Transverse colon (tissue), 4 donors: ENCODE results near the gene SETD3. TPM values are rescaled to one million over a fixed set of nuclear protein-coding genes. Genes with fewer than 3 reads are reported as not detected.

Source experiments
- DNase-seq: peaks from one replicate; pipeline ENCODE4 v3.0.0-alpha.2; 2019
- H3K27ac ChIP-seq, 4 donors: fragments of 200-600 bp; sonication (generic); 2 replicates each; pipeline ENCODE4 v1.5.1; 2016 to 2018; ENCODE audit warnings: inconsistent platforms in 4 of 4
- H3K27me3 ChIP-seq: fragments of 200-600 bp; sonication (generic); 2 replicates; pipeline ENCODE4 v1.5.1; 2017; ENCODE audit warnings: inconsistent platforms
- H3K36me3 ChIP-seq, 4 donors: fragments of 200-600 bp; sonication (generic); 2 replicates each; pipeline ENCODE4 v1.5.1; 2017 to 2019; ENCODE audit warnings: inconsistent platforms in 4 of 4
- H3K4me1 ChIP-seq, 4 donors: fragments of 200-600 bp; sonication (generic); 2 replicates each; pipeline ENCODE4 v1.5.1; 2017 to 2020; ENCODE audit warnings: inconsistent platforms in 4 of 4
- H3K4me3 ChIP-seq, 4 donors: fragments of 200-600 bp; sonication (generic); 1 replicate in 1 of 4; 2 replicates in 3 of 4; pipeline versions ENCODE4 v1.5.1 to v1.6.1; 2017 to 2019; ENCODE audit warnings: inconsistent platforms in 4 of 4
- H3K9me3 ChIP-seq, 2 donors: fragments of 200-600 bp; sonication (generic); 2 replicates each; pipeline ENCODE4 v1.5.1; 2017 to 2019; ENCODE audit warnings: inconsistent platforms in 2 of 2
- EP300 ChIP-seq: sonication (generic); formaldehyde crosslinking; IDR thresholded peaks from one replicate; pipeline ENCODE4 v1.6.1; 2017; ENCODE audit warnings: antibody characterized with exemption, low read depth
- POLR2A ChIP-seq: fragments of 450-650 bp; IDR thresholded peaks from one replicate; pipeline ENCODE4 v1.6.1; 2016; ENCODE audit warnings: antibody characterized with exemption, mild to moderate bottlenecking, moderate library complexity
- POLR2AphosphoS5 ChIP-seq, 3 donors: sonication (generic); formaldehyde crosslinking; IDR thresholded peaks; one replicate each; pipeline ENCODE4 v1.6.1; 2016; ENCODE audit warnings: antibody characterized with exemption in 3 of 3
- WGBS, 2 donors: methylation state at CpG; one replicate each; pipeline ENCODE4 v1.1.5; 2018; ENCODE audit warnings: low coverage in 1 of 2; 5-methylcytosine and 5-hydroxymethylcytosine counted together
- in situ Hi-C, 4 donors: fragments of 200-750 bp; cut with MboI; loops; one replicate each; pipeline versions ENCODE4 v1.15.0 to v1.15.1; 2017; ENCODE audit warnings: low sequenced_read_pairs in 3 of 4, low pct_ligation_motif_present in 1 of 4, low pct_unique_long_range_greater_than_20kb in 1 of 4
- intact Hi-C: fragments of 100-400 bp; cut with DNase I; formaldehyde crosslinking; loops from one replicate; pipeline ENCODE4 v1.15.1; 2023; ENCODE audit warnings: low total_unique reads
- total RNA-seq, 4 donors: library from RNA; depleted of rRNA; stranded (reverse); fragments of >200 nt; gene quantifications; one replicate each; pipeline ENCODE4 v1.1.0, GENCODE V29; 2016
- TF ChIP-seq, protein P1 (sequence below), 5 experiments: fragments of 200-600 bp in 3 of 5; fragments of 450-650 bp in 2 of 5; sonication (generic) in 3 of 5; IDR thresholded peaks; 1 replicate in 2 of 5; 2 replicates in 3 of 5; pipeline ENCODE4 v1.5.1; 2016 to 2017; ENCODE audit warnings: antibody characterized with exemption in 5 of 5, inconsistent platforms in 3 of 5, mild to moderate bottlenecking in 2 of 5, moderate library complexity in 1 of 5

Gene SETD3
- total RNA-seq, 4 donors from 2014 or later, result 50.1 to 224 (median 68.8) TPM

- no peaks in the 10 kb centered on the region for H3K9me3 ChIP-seq
- DNase-seq, result no peak
- in situ Hi-C loops, result no loop called here
- H3K36me3 ChIP-seq, result peaks cover 0 to 12% (median 3%) of the 10 kb centered on the region in 4 donors
- peaks cover 0 to 4% (median 0%) of the 10 kb centered on the region in 4 donors for H3K4me1 ChIP-seq
- no peak overlapping the region for H3K4me3 ChIP-seq
- no peaks in the 10 kb centered on the region for H3K27me3 ChIP-seq
- intact Hi-C loops, result no loop called here
- H3K27ac ChIP-seq, result no peak overlapping the region
- WGBS, 2 donors, result 94 to 95% methylated on average over 3 to 6 of the region's 6 CpGs
- TF ChIP-seq, protein P1, sequence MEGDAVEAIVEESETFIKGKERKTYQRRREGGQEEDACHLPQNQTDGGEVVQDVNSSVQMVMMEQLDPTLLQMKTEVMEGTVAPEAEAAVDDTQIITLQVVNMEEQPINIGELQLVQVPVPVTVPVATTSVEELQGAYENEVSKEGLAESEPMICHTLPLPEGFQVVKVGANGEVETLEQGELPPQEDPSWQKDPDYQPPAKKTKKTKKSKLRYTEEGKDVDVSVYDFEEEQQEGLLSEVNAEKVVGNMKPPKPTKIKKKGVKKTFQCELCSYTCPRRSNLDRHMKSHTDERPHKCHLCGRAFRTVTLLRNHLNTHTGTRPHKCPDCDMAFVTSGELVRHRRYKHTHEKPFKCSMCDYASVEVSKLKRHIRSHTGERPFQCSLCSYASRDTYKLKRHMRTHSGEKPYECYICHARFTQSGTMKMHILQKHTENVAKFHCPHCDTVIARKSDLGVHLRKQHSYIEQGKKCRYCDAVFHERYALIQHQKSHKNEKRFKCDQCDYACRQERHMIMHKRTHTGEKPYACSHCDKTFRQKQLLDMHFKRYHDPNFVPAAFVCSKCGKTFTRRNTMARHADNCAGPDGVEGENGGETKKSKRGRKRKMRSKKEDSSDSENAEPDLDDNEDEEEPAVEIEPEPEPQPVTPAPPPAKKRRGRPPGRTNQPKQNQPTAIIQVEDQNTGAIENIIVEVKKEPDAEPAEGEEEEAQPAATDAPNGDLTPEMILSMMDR (IDR thresholded peaks at IDR 0.05), result no peak
- no peak for TF ChIP-seq EP300
These were observed 67.5 kb downstream of the SETD3 start for GRCh38 chr14:99413172-99413571.

DNA sequence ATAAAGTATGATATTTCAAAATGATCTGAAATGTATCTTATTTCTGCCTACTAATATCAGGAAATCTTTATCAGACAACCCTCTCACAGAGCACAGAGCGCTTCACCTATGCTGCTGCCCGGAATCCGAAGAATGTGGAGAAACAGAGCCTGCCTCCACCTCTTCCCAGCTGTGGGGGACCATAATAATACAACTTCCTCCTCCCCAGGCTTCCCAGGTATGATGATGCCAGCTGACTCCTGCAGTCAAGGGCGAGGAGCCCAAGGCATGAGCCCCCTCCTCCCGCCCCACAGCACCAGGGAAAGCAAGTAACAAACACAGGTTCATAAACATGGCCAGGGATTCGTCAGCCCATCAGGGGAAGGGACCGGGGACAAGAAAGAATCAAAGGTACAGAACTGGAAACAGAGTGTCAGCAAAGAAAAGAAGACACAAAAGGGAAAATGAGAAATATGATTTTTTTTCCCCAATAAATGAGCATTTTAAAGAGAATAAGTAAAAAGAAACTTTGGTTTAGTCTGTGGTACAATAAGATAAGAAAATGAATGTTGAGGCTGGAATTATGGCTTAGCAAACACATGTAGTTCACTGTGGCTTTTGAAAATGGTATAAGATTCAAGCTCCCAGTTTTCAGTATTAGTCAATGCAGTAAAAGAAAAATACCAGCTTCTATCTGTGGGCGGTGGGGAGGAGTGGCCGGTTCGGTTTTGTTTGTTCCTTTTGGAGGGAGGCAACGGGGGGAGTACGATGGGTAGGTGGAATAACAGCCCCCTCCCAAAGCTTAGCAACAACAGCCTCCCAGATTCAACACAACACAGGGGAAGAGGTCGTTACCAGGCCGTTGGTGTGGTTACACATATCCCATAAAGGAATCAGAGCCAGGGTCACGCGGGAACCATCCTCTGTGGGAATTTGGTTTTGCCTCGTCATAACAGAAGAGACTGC is 68.3 kb downstream of the SETD3 start:
- no peak for TF ChIP-seq POLR2AphosphoS5 (IDR thresholded peaks at IDR 0.05)
- Histone ChIP-seq H3K4me3 (no peak overlapping the region), H3K4me1 (no peaks in the 10 kb centered on the region), H3K27me3 (no peaks in the 10 kb centered on the region), H3K36me3 (peaks cover 0 to 12% (median 3%) of the 10 kb centered on the region in 4 donors), H3K9me3 (no peaks in the 10 kb centered on the region), H3K27ac (no peak overlapping the region)
- no peak for DNase-seq
- in situ Hi-C loops, result no loop called here
- intact Hi-C loops, result no loop called here
- 71 to 79% methylated on average over 11 to 17 of the region's 17 CpGs for WGBS, 2 donors

GRCh38 chr14:99410019-99410418 is 70.6 kb downstream of the SETD3 start:
- Histone ChIP-seq H3K4me3 (no peak overlapping the region), H3K27ac (no peak overlapping the region), H3K36me3 (peaks cover 0 to 18% (median 6%) of the 10 kb centered on the region in 4 donors), H3K4me1 (no peaks in the 10 kb centered on the region), H3K9me3 (no peaks in the 10 kb centered on the region), H3K27me3 (no peaks in the 10 kb centered on the region)
- no peak for DNase-seq
- in situ Hi-C loops, result no loop called here
- TF ChIP-seq, protein P1 (IDR thresholded peaks at IDR 0.05), result no peak
- TF ChIP-seq POLR2A, result no peak
- no peak for TF ChIP-seq EP300
- TF ChIP-seq POLR2AphosphoS5 (IDR thresholded peaks at IDR 0.05), result no peak
- WGBS, 2 donors, result 93 to 96% methylated on average over 7 to 10 of the region's 10 CpGs
- intact Hi-C loops, result no loop called here

DNA sequence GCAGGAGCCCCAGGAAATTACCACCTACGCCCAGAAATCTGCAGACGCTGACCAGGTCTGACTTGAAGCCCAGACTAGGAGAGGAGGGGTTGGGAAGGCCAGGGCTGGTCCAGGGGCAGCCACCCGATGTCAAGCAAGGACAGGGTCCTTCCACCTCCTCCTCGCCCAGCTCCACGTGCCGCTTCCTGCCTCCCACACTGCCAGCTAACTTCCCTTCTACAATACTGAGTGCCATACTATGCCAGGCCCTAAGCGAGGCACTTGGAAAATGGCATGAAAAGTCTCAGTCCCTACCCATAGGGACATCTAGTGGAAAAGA is 71.7 kb downstream of the SETD3 start:
- H3K4me3 ChIP-seq, result no peak overlapping the region
- WGBS, 2 donors, result 96 to 100% methylated on average over 3 to 7 of the region's 7 CpGs
- H3K27me3 ChIP-seq, result no peaks in the 10 kb centered on the region
- intact Hi-C loops, result loop anchor here (2.0 kb wide), 1 partner anchor 76 kb away; no protein-coding TSS in a partner anchor
- no peaks in the 10 kb centered on the region for H3K4me1 ChIP-seq
- H3K27ac ChIP-seq, result no peak overlapping the region
- DNase-seq, result no peak
- H3K36me3 ChIP-seq, result peaks cover 0 to 24% (median 8%) of the 10 kb centered on the region in 4 donors
- TF ChIP-seq POLR2A (no peak), POLR2AphosphoS5 (IDR thresholded peaks at IDR 0.05) (no peak), EP300 (no peak)
- TF ChIP-seq, protein P1 (IDR thresholded peaks at IDR 0.05), result no peak
- in situ Hi-C loops, result no loop called here
- no peaks in the 10 kb centered on the region for H3K9me3 ChIP-seq
